ENCODE data around the gene WWC2.

The WWC2 gene

GRCh38 chr4:183263787-183264386, 164.8 kb downstream of the WWC2 start:
- DNase-seq (ENCODE audit: low spot score in 2 of 2) (no peak), ATAC-seq (replicated peaks; ENCODE audit: extremely low read depth, poor library complexity, severe bottlenecking) (no peak)
- H3K27me3 Mint-ChIP-seq, result peaks cover 20% of the 10 kb centered on the region
- H3K27ac Mint-ChIP-seq (ENCODE audit: low read depth), result no peak overlapping the region
- H3K4me3 Mint-ChIP-seq, result no peak overlapping the region
- H3K9me3 Mint-ChIP-seq, result no peaks in the 10 kb centered on the region
- H3K4me1 Mint-ChIP-seq, result peaks cover 7% of the 10 kb centered on the region
- H3K36me3 Mint-ChIP-seq (ENCODE audit: insufficient read depth), result peaks cover under 1% of the 10 kb centered on the region

GRCh38 chr4:183264614-183265013, 165.6 kb downstream of the WWC2 start:
- H3K36me3 Mint-ChIP-seq (ENCODE audit: insufficient read depth), result peaks cover 2% of the 10 kb centered on the region
- no peak for DNase-seq (ENCODE audit: low spot score in 2 of 2)
- no peak overlapping the region for H3K27ac Mint-ChIP-seq (ENCODE audit: low read depth)
- ATAC-seq (replicated peaks; ENCODE audit: extremely low read depth, poor library complexity, severe bottlenecking), result no peak
- no peak overlapping the region for H3K4me3 Mint-ChIP-seq
- no peaks in the 10 kb centered on the region for H3K9me3 Mint-ChIP-seq
- peaks cover 7% of the 10 kb centered on the region for H3K4me1 Mint-ChIP-seq
- H3K27me3 Mint-ChIP-seq, result peaks cover 13% of the 10 kb centered on the region

DNA sequence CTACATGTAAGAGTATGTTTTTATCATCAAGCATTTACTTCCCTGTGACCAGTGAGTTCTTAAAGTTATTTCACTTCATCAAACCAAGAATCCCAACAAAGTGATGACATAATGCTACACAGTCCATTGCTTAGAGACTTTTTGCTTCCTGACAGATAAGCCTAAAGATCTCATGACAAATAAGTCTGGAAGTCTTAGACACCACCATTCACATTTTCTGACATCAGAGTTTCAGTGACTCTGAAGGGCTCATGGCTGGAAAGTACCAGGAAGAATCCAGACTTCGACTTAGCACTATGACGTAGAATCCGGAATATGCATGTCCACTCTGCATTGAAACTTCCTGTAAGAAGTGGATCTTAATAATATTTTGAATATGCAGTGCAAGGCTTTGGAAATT, 167.3 kb downstream of the WWC2 start:
- Mint-ChIP-seq H3K27me3 (peaks cover 11% of the 10 kb centered on the region), H3K9me3 (no peaks in the 10 kb centered on the region), H3K27ac (ENCODE audit: low read depth) (no peak overlapping the region), H3K4me3 (no peak overlapping the region), H3K36me3 (ENCODE audit: insufficient read depth) (peaks cover 2% of the 10 kb centered on the region), H3K4me1 (peaks cover 7% of the 10 kb centered on the region)
- ATAC-seq (replicated peaks; ENCODE audit: extremely low read depth, poor library complexity, severe bottlenecking) (no peak), DNase-seq (ENCODE audit: low spot score in 2 of 2) (no peak)

GRCh38 chr4:183268556-183268955, 169.5 kb downstream of the WWC2 start:
- ATAC-seq (replicated peaks; ENCODE audit: extremely low read depth, poor library complexity, severe bottlenecking) (no peak), DNase-seq (ENCODE audit: low spot score in 2 of 2) (no peak)
- Mint-ChIP-seq H3K4me3 (no peak overlapping the region), H3K27me3 (peaks cover 11% of the 10 kb centered on the region), H3K27ac (ENCODE audit: low read depth) (no peak overlapping the region), H3K9me3 (no peaks in the 10 kb centered on the region), H3K4me1 (no peaks in the 10 kb centered on the region), H3K36me3 (ENCODE audit: insufficient read depth) (peaks cover 4% of the 10 kb centered on the region)

DNA sequence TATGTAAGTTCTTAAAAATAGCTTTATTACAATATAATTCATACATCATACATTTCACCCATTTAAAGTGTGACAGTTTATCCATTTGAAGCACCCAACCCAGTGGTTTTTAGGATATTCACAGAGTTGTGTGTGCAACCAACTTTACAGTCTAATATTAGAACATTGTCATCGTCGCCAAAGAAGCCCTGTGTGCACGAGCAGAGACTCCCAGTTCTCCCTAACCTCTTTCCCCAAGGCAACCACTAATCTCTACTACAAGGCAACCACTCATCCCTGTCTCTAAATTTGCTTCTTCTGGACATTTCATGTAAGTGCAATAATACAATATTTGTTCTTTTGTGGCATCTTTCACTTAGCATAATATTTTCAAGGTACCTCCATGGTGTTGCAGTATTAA, 173.3 kb downstream of the WWC2 start:
- Mint-ChIP-seq H3K4me3 (no peak overlapping the region), H3K27me3 (no peaks in the 10 kb centered on the region), H3K27ac (ENCODE audit: low read depth) (no peak overlapping the region), H3K9me3 (no peaks in the 10 kb centered on the region), H3K36me3 (ENCODE audit: insufficient read depth) (peaks cover 5% of the 10 kb centered on the region), H3K4me1 (no peaks in the 10 kb centered on the region)
- ATAC-seq (replicated peaks; ENCODE audit: extremely low read depth, poor library complexity, severe bottlenecking) (no peak), DNase-seq (ENCODE audit: low spot score in 2 of 2) (no peak)

- no peaks in the 10 kb centered on the region for H3K27me3 Mint-ChIP-seq
- no peak for ATAC-seq (replicated peaks; ENCODE audit: extremely low read depth, poor library complexity, severe bottlenecking)
- H3K27ac Mint-ChIP-seq (ENCODE audit: low read depth), result no peak overlapping the region
- H3K4me3 Mint-ChIP-seq, result no peak overlapping the region
- no peaks in the 10 kb centered on the region for H3K9me3 Mint-ChIP-seq
- no peaks in the 10 kb centered on the region for H3K4me1 Mint-ChIP-seq
- no peak for DNase-seq (ENCODE audit: low spot score in 2 of 2)
- H3K36me3 Mint-ChIP-seq (ENCODE audit: insufficient read depth), result peaks cover 3% of the 10 kb centered on the region
These were observed 177.0 kb downstream of the WWC2 start for GRCh38 chr4:183276106-183276505.

DNA sequence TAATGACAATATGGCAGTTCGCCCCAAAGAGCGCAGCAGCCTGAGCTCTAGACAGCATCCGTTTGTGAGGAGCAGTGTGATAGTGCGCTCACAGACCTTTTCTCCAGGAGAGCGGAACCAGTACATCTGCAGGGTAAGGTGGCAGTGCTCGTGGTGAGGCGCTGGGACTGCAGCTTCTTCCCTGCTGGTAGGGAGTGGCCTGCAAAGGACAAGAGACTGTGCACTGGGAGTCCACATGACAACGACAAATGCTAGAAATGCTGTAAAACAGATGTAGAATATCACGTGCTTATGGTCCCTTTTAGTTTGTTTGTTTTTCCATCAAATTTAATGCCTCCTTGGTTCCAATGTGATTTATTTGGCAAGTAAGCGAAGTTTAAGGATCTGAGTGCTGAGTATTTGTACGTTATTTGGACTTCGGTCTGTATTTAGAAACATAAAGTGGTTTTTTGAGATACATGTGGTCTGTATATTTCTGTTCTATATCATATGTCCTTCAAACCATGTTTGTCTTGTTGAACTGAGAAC, 185.3 kb downstream of the WWC2 start:
- Mint-ChIP-seq H3K36me3 (ENCODE audit: insufficient read depth) (peaks cover 1% of the 10 kb centered on the region), H3K27ac (ENCODE audit: low read depth) (no peak overlapping the region), H3K4me1 (no peaks in the 10 kb centered on the region), H3K27me3 (peaks cover 30% of the 10 kb centered on the region), H3K4me3 (no peak overlapping the region), H3K9me3 (no peaks in the 10 kb centered on the region)
- no peak for ATAC-seq (replicated peaks; ENCODE audit: extremely low read depth, poor library complexity, severe bottlenecking)
- no peak for DNase-seq (ENCODE audit: low spot score in 2 of 2)

GRCh38 chr4:183284965-183285364, 185.9 kb downstream of the WWC2 start:
- Mint-ChIP-seq H3K27ac (ENCODE audit: low read depth) (no peak overlapping the region), H3K4me1 (no peaks in the 10 kb centered on the region), H3K36me3 (ENCODE audit: insufficient read depth) (peaks cover 1% of the 10 kb centered on the region), H3K4me3 (no peak overlapping the region), H3K27me3 (peaks cover 30% of the 10 kb centered on the region), H3K9me3 (no peaks in the 10 kb centered on the region)
- DNase-seq (ENCODE audit: low spot score in 2 of 2), result no peak
- no peak for ATAC-seq (replicated peaks; ENCODE audit: extremely low read depth, poor library complexity, severe bottlenecking)

DNA sequence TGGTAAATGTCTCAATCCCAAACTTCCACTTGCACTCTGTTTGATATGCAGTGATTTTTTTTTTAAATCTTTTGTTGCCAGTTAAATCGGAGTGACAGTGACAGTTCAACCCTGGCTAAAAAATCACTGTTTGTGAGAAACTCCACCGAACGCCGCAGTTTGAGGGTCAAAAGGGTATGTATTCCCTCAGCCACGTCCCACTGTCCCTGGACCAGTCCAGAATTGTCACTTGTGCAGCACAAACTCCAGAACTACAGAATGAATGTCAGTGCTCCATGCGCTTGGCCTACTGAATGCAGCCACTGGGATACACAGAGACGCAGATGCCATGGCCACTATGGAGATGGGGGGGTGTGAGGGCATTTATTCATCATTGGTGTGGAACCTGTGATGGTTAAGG, 186.8 kb downstream of the WWC2 start:
- ATAC-seq (replicated peaks; ENCODE audit: extremely low read depth, poor library complexity, severe bottlenecking) (no peak), DNase-seq (ENCODE audit: low spot score in 2 of 2) (no peak)
- Mint-ChIP-seq H3K36me3 (ENCODE audit: insufficient read depth) (peaks cover 1% of the 10 kb centered on the region), H3K4me1 (no peaks in the 10 kb centered on the region), H3K27me3 (peaks cover 30% of the 10 kb centered on the region), H3K4me3 (no peak overlapping the region), H3K9me3 (no peaks in the 10 kb centered on the region), H3K27ac (ENCODE audit: low read depth) (no peak overlapping the region)

GRCh38 chr4:183286590-183287308, 187.7 kb downstream of the WWC2 start:
- Mint-ChIP-seq H3K4me1 (no peaks in the 10 kb centered on the region), H3K27ac (ENCODE audit: low read depth) (no peak overlapping the region), H3K36me3 (ENCODE audit: insufficient read depth) (peaks cover 1% of the 10 kb centered on the region), H3K9me3 (no peaks in the 10 kb centered on the region), H3K27me3 (peaks cover 30% of the 10 kb centered on the region), H3K4me3 (no peak overlapping the region)
- ATAC-seq (replicated peaks; ENCODE audit: extremely low read depth, poor library complexity, severe bottlenecking) (no peak), DNase-seq (ENCODE audit: low spot score in 2 of 2) (no peak)

DNA sequence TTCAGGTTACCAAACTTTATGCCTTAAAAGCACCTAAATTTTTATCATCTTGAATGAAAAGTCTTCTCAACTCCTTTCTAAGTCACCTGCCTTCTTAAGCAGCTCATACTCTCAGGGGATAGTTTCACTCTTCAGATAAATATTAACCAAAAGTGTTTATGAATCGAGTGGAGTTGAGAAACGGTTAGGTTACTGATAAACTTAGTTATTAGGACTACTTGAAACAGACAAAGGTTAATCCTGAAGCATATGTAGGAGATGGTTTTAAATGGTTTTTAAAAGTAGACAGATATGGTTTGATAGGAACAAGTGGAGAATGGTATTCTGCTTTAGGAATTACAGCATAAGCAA, 188.2 kb downstream of the WWC2 start:
- Mint-ChIP-seq H3K36me3 (ENCODE audit: insufficient read depth) (peaks cover 1% of the 10 kb centered on the region), H3K4me3 (no peak overlapping the region), H3K27ac (ENCODE audit: low read depth) (no peak overlapping the region), H3K9me3 (no peaks in the 10 kb centered on the region), H3K4me1 (no peaks in the 10 kb centered on the region), H3K27me3 (peaks cover 26% of the 10 kb centered on the region)
- no peak for ATAC-seq (replicated peaks; ENCODE audit: extremely low read depth, poor library complexity, severe bottlenecking)
- DNase-seq (ENCODE audit: low spot score in 2 of 2), result no peak

- ATAC-seq (replicated peaks; ENCODE audit: extremely low read depth, poor library complexity, severe bottlenecking) (no peak), DNase-seq (ENCODE audit: low spot score in 2 of 2) (no peak)
- Mint-ChIP-seq H3K36me3 (ENCODE audit: insufficient read depth) (peaks cover 1% of the 10 kb centered on the region), H3K9me3 (no peaks in the 10 kb centered on the region), H3K27me3 (peaks cover 22% of the 10 kb centered on the region), H3K4me3 (no peak overlapping the region), H3K4me1 (no peaks in the 10 kb centered on the region), H3K27ac (ENCODE audit: low read depth) (no peak overlapping the region)
These were observed 188.6 kb downstream of the WWC2 start for GRCh38 chr4:183287677-183288076.

GRCh38 chr4:183288955-183289354, 189.9 kb downstream of the WWC2 start:
- Mint-ChIP-seq H3K4me1 (no peaks in the 10 kb centered on the region), H3K27ac (ENCODE audit: low read depth) (no peak overlapping the region), H3K4me3 (no peak overlapping the region), H3K36me3 (ENCODE audit: insufficient read depth) (peaks cover 1% of the 10 kb centered on the region), H3K9me3 (no peaks in the 10 kb centered on the region), H3K27me3 (peaks cover 16% of the 10 kb centered on the region)
- ATAC-seq (replicated peaks; ENCODE audit: extremely low read depth, poor library complexity, severe bottlenecking), result no peak
- no peak for DNase-seq (ENCODE audit: low spot score in 2 of 2)
